CD4-positive, CD25-positive, alpha-beta regulatory T cell (primary cell): ENCODE measurements around the gene AATK. TPM values are rescaled to one million over a fixed set of nuclear protein-coding genes. Genes with fewer than 3 reads are reported as not detected.

Source experiments
- ATAC-seq, 2 donors: fragments of 150-1000 bp; cut with Tn5 transposase; one replicate each; pipeline ENCODE4 v1.10.0; 2021; ENCODE audit warnings: low read depth in 2 of 2, moderate number of reproducible peaks in 2 of 2, moderate library complexity in 1 of 2
- DNase-seq, 3 donors: peaks; one replicate each; pipeline versions ENCODE4 v3.0.0 to v3.0.0-alpha.2; 2012 to 2022; ENCODE audit warnings: mixed read lengths in 1 of 3
- H3K27ac ChIP-seq: one replicate; pipeline ENCODE4 v1.7.0; 2013; ENCODE audit warnings: mild to moderate bottlenecking, low read length; ENCODE audit not compliant: insufficient read depth, poor library complexity, severe bottlenecking
- H3K27me3 ChIP-seq: one replicate; pipeline ENCODE4 v1.7.0; 2013; ENCODE audit warnings: low read length; ENCODE audit not compliant: control insufficient read depth, insufficient read depth
- H3K36me3 ChIP-seq: one replicate; pipeline ENCODE4 v1.7.0; 2013; ENCODE audit warnings: mild to moderate bottlenecking, low read length, moderate library complexity; ENCODE audit not compliant: control insufficient read depth, insufficient read depth
- H3K4me1 ChIP-seq: 2 replicates; pipeline ENCODE4 v1.7.0; 2013; ENCODE audit warnings: mild to moderate bottlenecking, low read length; ENCODE audit not compliant: insufficient read depth, control insufficient read depth, poor library complexity, severe bottlenecking
- H3K4me3 ChIP-seq: one replicate; pipeline ENCODE4 v1.7.0; 2013; ENCODE audit warnings: low read depth, mild to moderate bottlenecking, low read length, moderate library complexity
- H3K9me3 ChIP-seq, 2 experiments: 1 replicate in 1 of 2; 2 replicates in 1 of 2; pipeline ENCODE4 v1.7.0; 2013; ENCODE audit warnings: low read length in 2 of 2, mild to moderate bottlenecking in 1 of 2, moderate library complexity in 1 of 2; ENCODE audit not compliant: control insufficient read depth in 2 of 2
- H3K27ac Mint-ChIP-seq, 3 donors: one replicate each; pipeline ENCODE4 v1.8.0; 2020 to 2022; ENCODE audit warnings: mild to moderate bottlenecking in 3 of 3, mixed read lengths in 3 of 3, moderate library complexity in 2 of 3
- H3K27me3 Mint-ChIP-seq: one replicate; pipeline ENCODE4 v1.8.0; 2022; ENCODE audit warnings: mild to moderate bottlenecking, mixed read lengths
- H3K36me3 Mint-ChIP-seq: one replicate; pipeline ENCODE4 v1.8.0; 2020; ENCODE audit warnings: mixed read lengths
- H3K4me1 Mint-ChIP-seq, 4 donors: one replicate each; pipeline ENCODE4 v1.8.0; 2020 to 2022; ENCODE audit warnings: mixed read lengths in 4 of 4, mild to moderate bottlenecking in 1 of 4
- H3K4me3 Mint-ChIP-seq, 4 donors: one replicate each; pipeline ENCODE4 v1.8.0; 2020 to 2022; ENCODE audit warnings: mild to moderate bottlenecking in 4 of 4, mixed read lengths in 4 of 4, moderate library complexity in 3 of 4
- H3K9me3 Mint-ChIP-seq, 7 donors: one replicate each; pipeline ENCODE4 v1.8.0; 2020 to 2022; ENCODE audit warnings: mixed read lengths in 7 of 7, mild to moderate bottlenecking in 3 of 7, moderate library complexity in 2 of 7
- polyA plus RNA-seq, 4 donors: library from polyadenylated mRNA; unstranded; fragments of 300-500 nt; fragmentation: Illumina TruSeq; gene quantifications; one replicate each; pipeline ENCODE4 v1.2.3, GENCODE V29; 2021
- total RNA-seq: library from RNA; stranded (reverse); gene quantifications from one replicate; pipeline ENCODE4 v1.2.3, GENCODE V29; 2022

AATK gene
- total and polyA plus RNA-seq, 5 donors from 2014 or later, result 0.03 to 0.26 (median 0.16) TPM; not detected in 2

DNA sequence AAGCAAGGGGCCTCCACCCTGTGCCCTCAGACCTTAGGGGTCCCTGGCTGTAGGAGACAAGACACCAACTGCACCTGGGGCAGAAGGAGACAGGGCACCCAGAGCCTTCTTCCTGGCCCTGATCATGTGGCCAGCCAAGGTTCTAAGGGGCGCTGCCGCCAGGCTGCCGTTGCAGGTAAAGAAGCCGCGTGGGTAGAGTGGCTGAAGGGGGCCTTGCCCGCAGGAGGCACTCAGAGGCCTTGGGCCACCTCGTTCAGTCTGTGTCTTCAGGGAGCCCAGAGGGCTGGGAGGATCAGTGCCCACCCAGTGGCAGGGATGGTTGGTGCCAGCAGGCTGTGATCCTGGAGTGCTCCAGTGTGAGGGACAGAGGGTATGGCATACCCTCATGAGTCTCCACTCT is 1.6 kb upstream of the AATK start:
- H3K36me3 ChIP-seq, result no peaks in the 10 kb centered on the region
- Mint-ChIP-seq H3K4me3 (peak overlapping the region in 1 of 4 donors; percentile 35), H3K9me3 (no peaks in the 10 kb centered on the region), H3K36me3 (no peaks in the 10 kb centered on the region), H3K4me1 (peaks cover 0 to 4% (median 0%) of the 10 kb centered on the region in 4 donors), H3K27ac (no peak overlapping the region), H3K27me3 (peaks cover 21% of the 10 kb centered on the region)
- H3K4me3 ChIP-seq, result no peak overlapping the region
- no peak overlapping the region for H3K27ac ChIP-seq
- no peaks in the 10 kb centered on the region for H3K9me3 ChIP-seq
- no peak for DNase-seq
- peaks cover 5% of the 10 kb centered on the region for H3K4me1 ChIP-seq
- H3K27me3 ChIP-seq, result no peaks in the 10 kb centered on the region
- ATAC-seq, result no peak

- Histone ChIP-seq H3K9me3 (no peaks in the 10 kb centered on the region), H3K27me3 (no peaks in the 10 kb centered on the region), H3K27ac (no peak overlapping the region), H3K4me3 (no peak overlapping the region), H3K4me1 (peaks cover 5% of the 10 kb centered on the region), H3K36me3 (no peaks in the 10 kb centered on the region)
- Mint-ChIP-seq H3K27me3 (peaks cover 21% of the 10 kb centered on the region), H3K27ac (no peak overlapping the region), H3K9me3 (no peaks in the 10 kb centered on the region), H3K4me3 (peak overlapping the region in 2 of 4 donors; percentile 3 to 35), H3K36me3 (no peaks in the 10 kb centered on the region), H3K4me1 (peaks cover 0 to 4% (median 0%) of the 10 kb centered on the region in 4 donors)
- ATAC-seq, result no peak
- DNase-seq, result no peak
Measured at GRCh38 chr17:81167194-81167524, 1.1 kb upstream of the AATK start.

GRCh38 chr17:81165246-81166032 is 582 bp downstream of the AATK start, which contains the start of gene PVALEF:
TSS of gene PVALEF (plus strand) at chr17:81165507. CDS start at chr17:81181227, 15,720 bp downstream.
- Histone ChIP-seq H3K4me1 (peaks cover 5% of the 10 kb centered on the region), H3K36me3 (no peaks in the 10 kb centered on the region), H3K27me3 (no peaks in the 10 kb centered on the region), H3K9me3 (no peaks in the 10 kb centered on the region), H3K27ac (no peak within 1 kb of the TSS), H3K4me3 (no peak within 1 kb of the TSS)
- peaks cover 0 to 2% (median 0%) of the 10 kb centered on the region in 7 donors for H3K9me3 Mint-ChIP-seq
- H3K27ac Mint-ChIP-seq, result no peak within 1 kb of the TSS
- peaks cover 0 to 4% (median 0%) of the 10 kb centered on the region in 4 donors for H3K4me1 Mint-ChIP-seq
- H3K4me3 Mint-ChIP-seq, result peak within 1 kb of the TSS in 2 of 4 donors; percentile 36 to 67
- ATAC-seq (no peak), DNase-seq (no peak)
- H3K36me3 Mint-ChIP-seq, result no peaks in the 10 kb centered on the region
- H3K27me3 Mint-ChIP-seq, result peaks cover 24% of the 10 kb centered on the region

DNA sequence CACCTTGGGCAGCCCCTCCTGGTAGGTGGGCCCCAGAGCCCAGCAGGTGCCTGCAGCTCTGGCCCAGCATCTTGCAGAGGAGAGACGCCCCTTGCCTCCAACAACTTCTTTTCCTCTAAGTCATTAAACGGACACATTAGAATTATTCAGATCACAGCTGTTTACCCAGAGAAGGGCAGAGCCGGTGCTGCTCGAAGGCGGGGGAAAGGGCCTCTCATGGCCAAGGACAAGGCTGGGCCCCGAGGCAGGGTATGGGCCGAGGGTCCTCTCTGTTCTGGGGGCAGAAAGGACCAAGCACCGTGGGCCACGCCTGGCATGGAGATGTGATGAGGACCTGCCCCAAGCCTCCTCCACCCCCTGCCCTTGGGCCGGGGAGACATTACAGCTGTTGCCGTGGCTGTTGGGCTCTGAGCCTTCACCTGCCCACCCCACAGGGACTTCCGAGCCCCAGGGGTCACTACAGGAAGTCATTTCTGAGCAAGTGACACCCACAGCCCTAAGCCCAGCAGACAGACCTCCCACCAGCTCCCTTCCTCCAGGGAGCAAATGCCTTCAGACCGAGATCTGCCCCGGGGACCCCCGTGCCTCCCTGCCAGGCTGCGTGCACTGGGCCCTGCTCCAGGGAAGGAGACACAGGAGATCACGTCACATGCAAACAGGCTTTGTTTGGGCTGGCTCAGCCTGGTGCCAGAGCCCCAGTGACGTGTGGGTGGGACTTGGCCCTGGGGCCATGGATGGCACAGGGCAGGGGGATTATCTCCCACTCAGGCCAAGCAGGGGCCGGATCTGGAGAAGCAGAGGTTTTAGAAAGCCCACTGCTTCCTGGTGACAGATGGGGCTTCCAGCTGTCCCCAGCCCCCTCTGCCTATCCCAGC is 1.4 kb downstream of the AATK start:
- H3K27me3 Mint-ChIP-seq, result peaks cover 24% of the 10 kb centered on the region
- peaks cover 10% of the 10 kb centered on the region for H3K4me1 ChIP-seq
- DNase-seq (no peak), ATAC-seq (no peak)
- H3K27ac Mint-ChIP-seq, result no peak overlapping the region
- no peaks in the 10 kb centered on the region for H3K9me3 ChIP-seq
- H3K4me1 Mint-ChIP-seq, result peaks cover 0 to 4% (median 0%) of the 10 kb centered on the region in 4 donors
- no peak overlapping the region for H3K4me3 ChIP-seq
- peak overlapping the region in 2 of 4 donors; percentile 36 to 67 for H3K4me3 Mint-ChIP-seq
- H3K9me3 Mint-ChIP-seq, result peaks cover 0 to 2% (median 0%) of the 10 kb centered on the region in 7 donors
- no peak overlapping the region for H3K27ac ChIP-seq
- H3K36me3 Mint-ChIP-seq, result no peaks in the 10 kb centered on the region
- no peaks in the 10 kb centered on the region for H3K27me3 ChIP-seq
- no peaks in the 10 kb centered on the region for H3K36me3 ChIP-seq

GRCh38 chr17:81163703-81164370 is 2.2 kb downstream of the AATK start:
- peak overlapping the region in 1 of 4 donors; percentile 24 for H3K4me3 Mint-ChIP-seq
- H3K27me3 Mint-ChIP-seq, result peaks cover 24% of the 10 kb centered on the region
- no peaks in the 10 kb centered on the region for H3K36me3 ChIP-seq
- H3K36me3 Mint-ChIP-seq, result no peaks in the 10 kb centered on the region
- no peak overlapping the region for H3K27ac Mint-ChIP-seq
- H3K9me3 Mint-ChIP-seq, result peaks cover 0 to 2% (median 0%) of the 10 kb centered on the region in 7 donors
- H3K4me3 ChIP-seq, result no peak overlapping the region
- H3K9me3 ChIP-seq, result no peaks in the 10 kb centered on the region
- peaks cover 10% of the 10 kb centered on the region for H3K4me1 ChIP-seq
- DNase-seq, result no peak
- no peak overlapping the region for H3K27ac ChIP-seq
- peaks cover 0 to 4% (median 0%) of the 10 kb centered on the region in 4 donors for H3K4me1 Mint-ChIP-seq
- no peak for ATAC-seq
- H3K27me3 ChIP-seq, result no peaks in the 10 kb centered on the region

GRCh38 chr17:81163051-81163695 is 2.8 kb downstream of the AATK start:
- peak overlapping the region in 1 of 3 donors; percentile 90 for H3K27ac Mint-ChIP-seq
- H3K4me1 ChIP-seq, result peaks cover 10% of the 10 kb centered on the region
- H3K36me3 ChIP-seq, result no peaks in the 10 kb centered on the region
- H3K4me1 Mint-ChIP-seq, result peaks cover 0 to 4% (median 0%) of the 10 kb centered on the region in 4 donors
- no peaks in the 10 kb centered on the region for H3K36me3 Mint-ChIP-seq
- H3K27me3 ChIP-seq, result no peaks in the 10 kb centered on the region
- no peaks in the 10 kb centered on the region for H3K9me3 ChIP-seq
- H3K4me3 Mint-ChIP-seq, result no peak overlapping the region
- DNase-seq (no peak), ATAC-seq (no peak)
- no peak overlapping the region for H3K4me3 ChIP-seq
- H3K27me3 Mint-ChIP-seq, result peaks cover 24% of the 10 kb centered on the region
- H3K9me3 Mint-ChIP-seq, result peaks cover 0 to 2% (median 0%) of the 10 kb centered on the region in 7 donors
- no peak overlapping the region for H3K27ac ChIP-seq

- peaks cover 24% of the 10 kb centered on the region for H3K27me3 Mint-ChIP-seq
- ATAC-seq, result no peak
- peaks cover 0 to 4% (median 0%) of the 10 kb centered on the region in 4 donors for H3K4me1 Mint-ChIP-seq
- peaks cover 0 to 2% (median 0%) of the 10 kb centered on the region in 7 donors for H3K9me3 Mint-ChIP-seq
- Histone ChIP-seq H3K36me3 (no peaks in the 10 kb centered on the region), H3K4me3 (no peak overlapping the region), H3K27ac (no peak overlapping the region), H3K9me3 (no peaks in the 10 kb centered on the region), H3K27me3 (no peaks in the 10 kb centered on the region), H3K4me1 (peaks cover 10% of the 10 kb centered on the region)
- H3K27ac Mint-ChIP-seq, result peak overlapping the region in 1 of 3 donors; percentile 90
- no peaks in the 10 kb centered on the region for H3K36me3 Mint-ChIP-seq
- no peak for DNase-seq
- no peak overlapping the region for H3K4me3 Mint-ChIP-seq
Measured at GRCh38 chr17:81162491-81162890, 3.5 kb downstream of the AATK start.
